ENCODE results near the gene RAB1B. TPM values are rescaled to one million over a fixed set of nuclear protein-coding genes. Genes with fewer than 3 reads are reported as not detected.
"Not testable (repeated sequence)": the region's sequence is repeated elsewhere in the genome, so short reads cannot be mapped to it uniquely, and the experiment has no call there.

RAB1B gene
- polyA plus RNA-seq, 6 donors from 2014 or later = 10.3 to 13.3 (median 12.2) TPM

DNA sequence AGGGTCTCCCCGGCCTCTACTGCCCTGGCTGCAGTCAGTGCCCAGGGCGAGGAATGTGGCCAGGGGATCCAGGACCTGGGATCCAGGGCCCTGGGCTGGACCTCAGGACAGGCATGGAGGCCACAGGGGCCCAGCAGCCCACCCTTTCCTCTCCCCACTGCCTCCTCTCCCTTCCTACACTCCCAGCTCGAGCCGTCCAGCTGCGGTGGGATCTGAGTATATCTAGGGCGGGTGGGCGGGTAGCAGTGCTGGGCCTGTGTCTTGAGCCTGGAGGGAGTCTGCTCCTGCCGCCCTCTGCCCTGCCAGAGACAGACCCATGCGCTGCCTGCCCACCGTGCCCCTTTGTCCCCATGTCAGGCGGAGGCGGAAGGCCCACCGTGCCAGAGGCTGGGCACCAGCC, 8.2 kb downstream of the RAB1B start:
- Mint-ChIP-seq H3K4me1 (peaks cover 32 to 40% (median 35%) of the 10 kb centered on the region in 3 donors), H3K27me3 (peaks cover 0 to 17% (median 11%) of the 10 kb centered on the region in 3 donors), H3K36me3 (peaks cover 12 to 36% of the 10 kb centered on the region in 2 donors), H3K4me3 (peak overlapping the region in 3 of 8 donors; percentile 34 to 72 (median 65))
- not testable (repeated sequence) for DNase-seq; H3K9me3 Mint-ChIP-seq; ATAC-seq (ENCODE audit: low read depth in 2 of 2); H3K27ac Mint-ChIP-seq

DNA sequence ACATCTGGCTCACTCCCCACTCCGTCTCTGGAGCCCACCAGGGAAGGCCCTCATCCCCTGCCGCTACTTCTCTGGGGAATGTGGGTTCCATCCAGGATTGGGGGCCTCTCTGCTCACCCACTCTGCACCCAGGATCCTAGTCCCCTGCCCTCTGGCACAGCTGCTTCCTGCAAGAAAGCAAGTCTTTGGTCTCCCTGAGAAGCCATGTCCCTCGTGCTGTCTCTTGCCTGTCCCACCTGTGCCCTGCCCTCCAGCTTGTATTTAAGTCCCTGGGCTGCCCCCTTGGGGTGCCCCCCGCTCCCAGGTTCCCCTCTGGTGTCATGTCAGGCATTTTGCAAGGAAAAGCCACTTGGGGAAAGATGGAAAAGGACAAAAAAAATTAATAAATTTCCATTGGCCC, 8.6 kb downstream of the RAB1B start:
- H3K27ac Mint-ChIP-seq = peak overlapping the region in 3 of 6 donors; percentile 24 to 57 (median 39)

DNA sequence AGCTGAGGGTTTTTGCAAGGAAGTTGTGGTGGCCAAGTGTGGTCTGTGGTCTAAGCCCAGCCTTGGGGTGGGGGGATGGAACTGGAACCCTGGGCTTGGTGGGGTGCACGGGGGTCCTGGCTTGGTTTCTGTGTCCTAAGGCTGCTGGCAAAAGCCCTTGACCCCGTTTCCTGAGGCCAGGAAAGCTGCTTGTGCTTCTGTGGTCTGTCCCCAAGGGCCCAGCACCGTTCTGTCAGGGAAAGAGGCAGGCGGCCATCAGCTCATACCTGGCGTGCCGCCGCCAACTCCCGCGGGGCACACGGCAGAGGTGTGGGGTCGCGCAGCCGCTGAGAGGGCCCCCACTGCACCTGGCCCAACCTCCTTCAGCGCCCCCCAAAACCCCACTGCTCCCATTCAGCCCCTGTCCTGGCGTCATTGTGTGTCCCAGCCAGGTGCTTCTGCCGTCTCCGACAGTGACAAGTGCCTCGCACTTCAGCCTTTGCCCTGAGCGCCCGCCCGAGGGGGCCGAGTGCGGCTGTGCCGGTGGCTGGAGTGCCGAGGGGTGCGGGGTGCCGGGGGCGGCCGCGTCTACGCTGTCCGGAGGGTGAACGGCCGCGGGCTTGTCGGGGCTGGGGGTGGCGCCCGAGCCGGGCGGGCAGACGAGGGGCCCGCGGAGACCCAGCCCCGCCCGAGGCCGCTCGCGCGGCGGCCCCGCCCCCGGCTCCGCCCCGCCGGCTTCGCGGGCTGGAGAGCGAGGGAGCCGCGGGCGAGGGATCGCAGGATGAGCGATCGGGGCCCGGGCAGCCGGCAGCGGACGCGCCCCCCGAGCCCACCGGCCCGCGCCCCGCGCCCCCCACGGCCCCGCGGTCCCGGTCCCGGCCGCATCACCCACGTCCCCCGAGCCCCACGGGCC, 9.3 kb downstream of the RAB1B start, which contains the start of gene CNIH2:
TSS of gene CNIH2 (plus strand) at position 705 of the 892 bp plus-strand sequence. CDS start 282 bp downstream, outside the sequence.
- Mint-ChIP-seq H3K9me3 (no peaks in the 10 kb centered on the region), H3K36me3 (peaks cover 8 to 36% of the 10 kb centered on the region in 2 donors)

More for the DNA sequence above, 8.6 kb downstream of the RAB1B start:
- H3K4me3 Mint-ChIP-seq = peak overlapping the region in 6 of 8 donors; percentile 29 to 72 (median 66)
- peaks cover 35 to 44% (median 39%) of the 10 kb centered on the region in 3 donors for H3K4me1 Mint-ChIP-seq
- H3K27me3 Mint-ChIP-seq = peaks cover 0 to 17% (median 11%) of the 10 kb centered on the region in 3 donors
- DNase-seq; H3K9me3 Mint-ChIP-seq; ATAC-seq (ENCODE audit: low read depth in 2 of 2): not testable (repeated sequence)
- peaks cover 12 to 36% of the 10 kb centered on the region in 2 donors for H3K36me3 Mint-ChIP-seq

DNA sequence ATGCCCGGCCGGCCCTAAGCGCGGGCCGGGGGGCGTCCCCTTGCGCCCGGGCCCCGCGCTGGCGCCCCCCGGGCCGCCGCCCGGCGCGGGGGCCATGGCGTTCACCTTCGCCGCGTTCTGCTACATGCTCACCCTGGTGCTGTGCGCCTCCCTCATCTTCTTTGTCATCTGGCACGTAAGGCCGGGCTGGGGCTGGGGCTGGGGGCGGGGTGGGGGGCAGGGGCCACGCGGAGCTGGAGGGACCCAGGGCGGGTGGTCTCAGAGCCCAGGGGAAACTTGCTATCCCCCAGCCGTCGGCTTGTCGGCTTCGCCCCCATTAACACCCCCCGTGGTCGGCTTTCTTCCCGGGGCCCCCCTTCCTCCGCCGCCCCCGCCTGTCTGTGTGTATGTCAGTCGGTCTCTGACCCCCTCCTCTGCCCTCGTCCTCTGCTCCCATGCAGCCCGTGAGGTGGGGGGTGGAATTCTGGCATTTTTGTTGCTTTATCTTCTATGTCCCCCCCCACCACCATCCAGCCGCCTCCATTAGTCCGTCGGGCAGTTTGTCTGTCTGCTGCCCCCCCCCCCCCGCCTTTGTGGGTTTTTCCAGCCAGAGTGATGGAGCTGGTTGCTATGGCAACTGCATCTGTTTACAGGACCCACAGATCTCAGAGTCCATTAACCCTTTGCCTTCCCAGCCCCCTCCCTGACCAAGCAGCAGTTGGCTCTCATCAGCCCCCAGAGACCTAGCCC, 10.1 kb downstream of the RAB1B start:
- Mint-ChIP-seq H3K27ac (peak overlapping the region in 4 of 6 donors; percentile 69 to 96 (median 90)), H3K4me3 (peak overlapping the region in 7 of 8 donors; percentile 55 to 83 (median 63)), H3K4me1 (peaks cover 43 to 56% (median 47%) of the 10 kb centered on the region in 3 donors), H3K9me3 (no peaks in the 10 kb centered on the region), H3K27me3 (peaks cover 0 to 17% (median 11%) of the 10 kb centered on the region in 3 donors), H3K36me3 (peaks cover under 1 to 29% of the 10 kb centered on the region in 2 donors)
- no peak for ATAC-seq (ENCODE audit: low read depth in 2 of 2)
- DNase-seq = no peak

More for the DNA sequence above, 9.3 kb downstream of the RAB1B start, which contains the start of gene CNIH2:
- Mint-ChIP-seq H3K4me1 (peaks cover 42 to 51% (median 44%) of the 10 kb centered on the region in 3 donors), H3K27ac (peak within 1 kb of the TSS; percentile 57 to 96 (median 90)), H3K27me3 (peaks cover 0 to 17% (median 11%) of the 10 kb centered on the region in 3 donors), H3K4me3 (peak within 1 kb of the TSS; percentile 44 to 83 (median 68))
- DNase-seq = peak; percentile 55
- ATAC-seq (ENCODE audit: low read depth in 2 of 2) = peak; percentile 21 to 26

DNA sequence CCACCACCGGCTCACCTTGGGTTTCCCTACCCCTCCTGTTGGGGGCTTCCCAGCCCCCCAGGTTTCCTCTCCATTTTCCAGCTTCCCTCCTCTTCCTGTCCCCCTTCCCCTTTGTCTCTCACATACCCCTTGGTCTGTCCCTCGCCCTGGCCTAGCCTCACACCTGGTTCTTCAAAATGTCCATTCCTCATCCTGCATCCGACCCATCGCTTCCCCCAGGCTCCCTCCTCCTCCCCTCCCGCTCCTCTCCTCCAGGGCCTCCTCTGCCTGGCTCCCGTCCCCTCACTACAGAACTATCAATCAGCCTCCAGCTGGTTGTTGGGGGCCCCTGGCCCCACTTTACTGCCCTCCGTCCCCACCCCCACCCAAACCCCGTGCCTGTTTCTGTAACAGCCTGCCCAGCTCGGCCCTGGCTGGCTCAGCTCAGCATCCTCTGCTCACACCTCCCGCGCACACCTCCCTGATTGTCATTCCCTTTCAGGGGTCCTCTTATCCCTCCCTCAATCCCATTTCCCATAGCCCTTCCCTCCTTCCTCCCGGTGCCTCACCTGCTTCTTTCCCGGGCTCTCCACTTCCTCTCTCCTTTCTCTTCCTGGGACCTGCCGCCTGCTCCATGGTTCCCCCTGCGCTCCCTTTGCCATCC, 10.8 kb downstream of the RAB1B start:
- Mint-ChIP-seq H3K9me3 (no peaks in the 10 kb centered on the region), H3K4me3 (peak overlapping the region in 7 of 8 donors; percentile 52 to 83 (median 66)), H3K4me1 (peaks cover 43 to 56% (median 46%) of the 10 kb centered on the region in 3 donors), H3K27ac (peak overlapping the region in 5 of 6 donors; percentile 78 to 96 (median 89)), H3K27me3 (peaks cover 0 to 17% (median 11%) of the 10 kb centered on the region in 3 donors), H3K36me3 (peaks cover 0 to 23% of the 10 kb centered on the region in 2 donors)
- ATAC-seq (ENCODE audit: low read depth in 2 of 2) = no peak
- DNase-seq = no peak

DNA sequence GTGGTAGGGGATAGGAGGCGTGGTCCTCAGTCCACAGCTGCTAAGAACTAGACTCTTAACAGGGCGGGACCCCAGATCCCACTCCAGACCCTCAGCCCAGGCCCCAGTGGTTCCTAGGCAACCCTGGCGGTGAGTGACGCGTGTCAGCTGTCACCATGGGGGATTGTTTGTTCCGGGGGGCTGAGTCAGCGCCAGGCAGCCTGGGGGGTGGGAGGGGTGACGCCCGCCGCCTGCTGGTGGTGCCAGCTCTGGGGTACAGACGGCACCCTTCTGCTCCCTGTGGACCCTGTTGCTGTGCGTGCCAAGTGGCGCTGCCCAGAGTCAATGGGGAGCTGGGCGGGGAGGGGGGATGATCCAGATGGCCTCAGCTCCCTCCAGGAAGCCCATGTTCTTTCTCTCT, 12.0 kb downstream of the RAB1B start:
- ATAC-seq (ENCODE audit: low read depth in 2 of 2) = no peak
- peaks cover 0 to 17% (median 11%) of the 10 kb centered on the region in 3 donors for H3K27me3 Mint-ChIP-seq
- H3K27ac Mint-ChIP-seq = peak overlapping the region in 4 of 6 donors; percentile 56 to 89 (median 74)
- no peak overlapping the region for H3K4me3 Mint-ChIP-seq
- H3K36me3 Mint-ChIP-seq = peaks cover 0 to 14% of the 10 kb centered on the region in 2 donors
- DNase-seq = no peak
- peaks cover 48 to 56% (median 50%) of the 10 kb centered on the region in 3 donors for H3K4me1 Mint-ChIP-seq
- H3K9me3 Mint-ChIP-seq = no peaks in the 10 kb centered on the region

DNA sequence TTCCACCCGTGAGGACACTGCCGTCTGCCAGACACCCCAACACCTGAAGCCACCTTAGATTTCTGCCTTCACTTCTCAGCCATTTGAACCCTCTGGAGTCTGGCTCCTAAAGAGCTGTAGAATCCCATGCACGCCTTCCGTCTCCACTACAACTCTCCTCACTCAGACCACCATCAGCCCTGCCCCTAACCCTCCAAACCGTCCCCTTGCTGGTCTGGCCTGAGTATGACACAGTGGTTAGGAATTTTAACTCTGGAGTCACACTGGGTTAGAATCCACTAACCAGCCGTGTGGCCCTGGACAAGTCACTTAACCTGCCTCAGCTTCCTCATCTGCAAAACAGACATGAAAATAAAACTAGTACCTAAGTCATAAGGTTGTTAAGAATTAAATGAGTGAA, 12.6 kb downstream of the RAB1B start:
- Mint-ChIP-seq H3K27me3 (peaks cover 0 to 17% (median 11%) of the 10 kb centered on the region in 3 donors), H3K4me3 (peak overlapping the region in 3 of 8 donors; percentile 32 to 87 (median 52)), H3K27ac (peak overlapping the region; percentile 78 to 98 (median 92)), H3K9me3 (no peaks in the 10 kb centered on the region), H3K36me3 (peaks cover 0 to 9% of the 10 kb centered on the region in 2 donors), H3K4me1 (peaks cover 48 to 56% (median 50%) of the 10 kb centered on the region in 3 donors)
- ATAC-seq (ENCODE audit: low read depth in 2 of 2) (no peak), DNase-seq (no peak)

DNA sequence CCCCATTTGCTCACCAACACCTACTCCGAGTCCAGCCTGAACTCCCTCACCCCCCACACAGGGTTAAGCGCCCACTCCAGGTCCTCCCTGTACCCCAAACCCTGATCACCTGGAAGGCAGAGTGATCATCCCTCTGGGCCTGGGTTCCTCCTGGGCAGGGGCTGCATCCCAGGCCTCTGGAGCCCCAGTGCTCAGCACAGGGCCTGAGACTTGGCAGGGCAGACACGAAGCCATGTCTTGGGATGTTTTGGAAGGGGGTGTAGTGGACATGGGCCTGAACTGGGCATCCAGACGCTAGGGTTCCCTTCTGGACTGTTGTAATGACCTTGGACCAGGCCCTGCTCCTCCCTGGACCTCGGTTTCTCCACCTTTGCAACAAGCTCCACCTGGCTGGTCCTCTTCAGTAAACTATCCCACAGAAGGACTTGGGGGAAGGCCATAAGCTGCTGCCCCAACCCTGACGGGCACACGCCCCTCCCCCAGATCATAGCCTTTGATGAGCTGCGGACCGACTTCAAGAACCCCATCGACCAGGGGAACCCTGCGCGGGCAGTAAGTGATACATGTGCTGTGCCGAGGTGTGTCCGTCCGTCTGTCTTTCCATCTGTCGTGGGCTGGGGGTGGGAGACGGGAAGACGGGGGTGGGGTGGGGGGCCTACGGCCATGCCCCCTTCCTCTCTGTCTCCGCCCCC, 13.5 kb downstream of the RAB1B start:
- Mint-ChIP-seq H3K36me3 (no peaks in the 10 kb centered on the region), H3K4me1 (peaks cover 46 to 53% (median 51%) of the 10 kb centered on the region in 3 donors), H3K27ac (peak overlapping the region; percentile 88 to 98 (median 96)), H3K9me3 (no peaks in the 10 kb centered on the region), H3K4me3 (peak overlapping the region; percentile 8 to 87 (median 54)), H3K27me3 (peaks cover 0 to 17% (median 11%) of the 10 kb centered on the region in 3 donors)
- DNase-seq (no peak), ATAC-seq (ENCODE audit: low read depth in 2 of 2) (peak in 1 of 2 donors; percentile 18)

DNA sequence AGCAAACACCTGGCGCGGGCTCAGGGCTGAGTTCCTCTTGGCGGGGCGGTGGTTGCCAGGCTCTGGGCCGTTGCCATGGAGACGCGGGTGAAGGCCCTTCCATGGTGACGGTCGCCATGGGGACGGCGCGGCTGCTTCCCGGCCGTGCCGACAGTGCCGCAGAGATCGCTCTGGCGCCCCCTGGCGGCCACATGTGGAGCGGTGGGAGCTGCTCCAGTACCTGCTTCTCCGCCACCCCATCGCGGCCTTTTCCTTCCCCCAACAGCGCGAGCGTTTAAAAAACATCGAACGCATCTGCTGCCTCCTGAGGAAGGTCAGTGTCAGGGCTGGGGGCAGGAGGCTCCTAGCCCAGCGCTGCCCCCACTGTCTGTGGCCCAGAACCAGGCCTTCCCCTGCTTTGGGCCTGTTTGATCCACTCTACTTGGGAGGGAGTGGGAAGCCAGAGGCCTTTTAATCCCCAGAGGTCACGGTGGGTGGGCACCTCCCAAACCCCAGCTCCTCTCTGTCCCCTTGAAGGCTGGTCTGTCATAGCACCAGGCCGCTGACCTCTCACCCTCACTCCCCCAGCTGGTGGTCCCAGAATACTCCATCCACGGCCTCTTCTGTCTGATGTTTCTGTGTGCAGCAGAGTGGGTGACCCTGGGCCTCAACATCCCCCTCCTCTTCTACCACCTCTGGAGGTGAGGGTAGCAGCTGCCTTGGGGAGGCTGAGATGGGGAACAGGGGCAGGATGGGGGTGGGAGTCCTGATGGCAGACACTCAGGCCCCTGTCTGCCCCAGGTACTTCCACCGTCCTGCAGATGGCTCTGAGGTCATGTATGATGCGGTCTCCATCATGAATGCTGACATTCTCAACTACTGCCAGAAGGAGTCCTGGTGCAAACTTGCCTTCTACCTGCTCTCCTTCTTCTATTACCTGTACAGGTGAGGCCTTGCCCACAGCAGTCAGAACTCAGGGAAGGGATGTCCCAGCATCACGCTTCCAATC, 14.3 kb downstream of the RAB1B start:
- DNase-seq (peak; percentile 100), ATAC-seq (ENCODE audit: low read depth in 2 of 2) (peak; percentile 90 to 93)
- H3K4me3 Mint-ChIP-seq = peak overlapping the region; percentile 8 to 87 (median 54)
- peak overlapping the region; percentile 88 to 98 (median 96) for H3K27ac Mint-ChIP-seq
- no peaks in the 10 kb centered on the region for H3K9me3 Mint-ChIP-seq
- no peaks in the 10 kb centered on the region for H3K36me3 Mint-ChIP-seq
- peaks cover 47 to 53% (median 51%) of the 10 kb centered on the region in 3 donors for H3K4me1 Mint-ChIP-seq
- peaks cover 0 to 17% (median 11%) of the 10 kb centered on the region in 3 donors for H3K27me3 Mint-ChIP-seq

DNA sequence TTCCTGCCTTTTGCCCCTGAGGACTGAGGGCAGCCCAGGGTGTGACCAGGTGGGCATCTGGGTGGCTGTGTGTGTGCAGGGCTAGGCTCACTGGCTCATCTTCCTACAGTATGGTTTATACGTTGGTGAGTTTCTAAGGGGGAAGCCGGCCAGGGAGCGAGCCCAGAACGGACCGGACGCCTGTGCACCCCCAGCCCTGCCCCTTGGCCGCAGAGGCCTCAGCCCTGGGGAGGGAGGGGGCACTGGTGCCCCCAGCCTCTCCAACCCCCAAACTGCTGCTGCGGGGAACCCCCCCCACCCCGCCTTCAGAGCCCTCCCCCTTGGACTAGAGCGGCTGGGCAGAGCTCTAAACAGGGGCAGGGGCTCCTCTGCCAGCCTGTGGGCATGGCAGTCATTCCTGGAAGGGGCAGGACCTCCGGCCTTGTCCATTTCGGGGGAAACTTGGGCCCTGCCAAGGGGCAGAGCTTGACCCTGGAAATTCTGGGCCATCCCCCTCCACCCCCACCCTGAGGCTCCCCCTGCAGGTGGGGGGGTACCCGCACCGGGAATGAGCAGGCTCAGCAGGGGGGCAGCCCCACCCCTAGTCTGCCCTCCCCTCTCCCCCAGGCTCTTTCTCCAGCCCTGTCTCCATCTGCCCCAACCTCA, 15.1 kb downstream of the RAB1B start:
- H3K36me3 Mint-ChIP-seq = no peaks in the 10 kb centered on the region
- peak overlapping the region in 1 of 8 donors; percentile 89 for H3K4me3 Mint-ChIP-seq
- H3K4me1 Mint-ChIP-seq = peaks cover 49 to 57% (median 51%) of the 10 kb centered on the region in 3 donors
- H3K9me3 Mint-ChIP-seq = no peaks in the 10 kb centered on the region
- peaks cover 0 to 17% (median 11%) of the 10 kb centered on the region in 3 donors for H3K27me3 Mint-ChIP-seq
- ATAC-seq (ENCODE audit: low read depth in 2 of 2) (no peak), DNase-seq (no peak)
- H3K27ac Mint-ChIP-seq = peak overlapping the region in 4 of 6 donors; percentile 85 to 98 (median 93)

All from naive B cell (primary cell).